Measurements from ENCODE around the gene SLA2. TPM values are rescaled to one million over a fixed set of nuclear protein-coding genes. Genes with fewer than 3 reads are reported as not detected.

The SLA2 gene
- total and polyA plus RNA-seq, 2 of the 4 experiments (the other 2 are of a cell fraction) = 0.03 TPM; not detected in 1

DNA sequence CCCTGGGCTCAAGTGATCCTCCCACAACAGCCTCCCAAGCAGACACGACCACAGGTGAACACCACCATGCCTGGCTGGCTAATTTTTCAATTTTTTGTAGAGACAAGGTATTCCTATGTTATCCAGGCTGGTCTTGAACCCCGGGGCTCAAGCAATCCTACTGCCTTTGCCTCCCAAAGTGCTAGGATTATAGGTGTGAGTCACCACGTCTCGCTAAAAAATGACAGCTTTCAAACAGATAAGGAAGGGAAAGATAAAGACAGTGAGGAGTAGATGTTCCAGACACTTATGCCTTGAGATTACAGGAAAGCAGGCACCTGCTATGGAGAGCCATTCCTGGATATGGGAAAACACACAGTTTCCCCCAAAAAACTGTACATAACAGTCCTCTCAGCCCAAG, 40.9 kb upstream of the SLA2 start:
- H3K4me2 ChIP-seq (ENCODE audit: low read depth, low read length) = no peak overlapping the region
- H3K27ac ChIP-seq (ENCODE audit: insufficient read depth, low read length) = no peak overlapping the region
- H3K79me1 ChIP-seq (ENCODE audit: low read depth in 1 of 2, low read length in 2 of 2) = no peaks in the 10 kb centered on the region
- no peak overlapping the region for H2BK120ac ChIP-seq (ENCODE audit: low read depth, low read length)
- H3K14ac ChIP-seq (replicated peaks; ENCODE audit: low read depth, low read length) = no peak overlapping the region
- no peak overlapping the region for H3K4me3 ChIP-seq (ENCODE audit: insufficient read depth, low read depth, low read length)
- BruUV-seq (replicated peaks) = no TSS peak
- no peaks in the 10 kb centered on the region for H3K9me1 ChIP-seq (ENCODE audit: insufficient read depth, low read length)
- H2BK15ac ChIP-seq (ENCODE audit: low read depth, low read length) = no peak overlapping the region
- no peak overlapping the region for H3K18ac ChIP-seq (ENCODE audit: low read depth, low read length)
- H4K91ac ChIP-seq (ENCODE audit: insufficient read depth, low read depth, low read length) = no peak overlapping the region
- in situ Hi-C loops (cut with MboI; ENCODE audit: low sequenced_read_pairs) (no loop called here), intact Hi-C loops (cut with micrococcal nuclease) (no loop called here), dilution Hi-C loops (cut with HindIII; ENCODE audit: low sequenced_read_pairs, unreplicated experiment) (no loop called here)
- no peak overlapping the region for H3K4ac ChIP-seq (ENCODE audit: low read depth, low read length)
- no peak overlapping the region for H2AK9ac ChIP-seq (replicated peaks; ENCODE audit: low read depth, low read length, poor library complexity)
- H2BK5ac ChIP-seq (ENCODE audit: low read depth, low read length, poor library complexity, severe bottlenecking) = no peak overlapping the region
- H3K27me3 ChIP-seq (ENCODE audit: control insufficient read depth, insufficient read depth, low read length) = no peaks in the 10 kb centered on the region
- H2BK20ac ChIP-seq (ENCODE audit: low read depth, low read length) = no peak overlapping the region
- no peak overlapping the region for H2AK5ac ChIP-seq (ENCODE audit: low read depth, low read length)
- CTCF ChIA-PET = no interaction called here
- ATAC-seq (ENCODE audit: low read depth) (no peak), DNase-seq (no peak)
- H4K8ac ChIP-seq (ENCODE audit: low read depth in 2 of 2, low read length in 2 of 2) = no peak overlapping the region
- H3K9ac ChIP-seq (ENCODE audit: low read depth, low read length) = no peak overlapping the region
- H4K20me1 ChIP-seq (ENCODE audit: insufficient read depth, low read length) = no peaks in the 10 kb centered on the region
- no peak overlapping the region for H3K56ac ChIP-seq (ENCODE audit: extremely low read depth, insufficient read depth, low read length)
- H2AFZ ChIP-seq (replicated peaks; ENCODE audit: low read length, poor library complexity) = no peak overlapping the region
- POLR2A ChIA-PET (ENCODE audit: unreplicated experiment) = no interaction called here
- no peak overlapping the region for H4K5ac ChIP-seq (ENCODE audit: low read depth, low read length)
- no peaks in the 10 kb centered on the region for H3K4me1 ChIP-seq (ENCODE audit: control insufficient read depth, insufficient read depth, low read length)
- no peak overlapping the region for H3K23ac ChIP-seq (ENCODE audit: low read depth, low read length)
- no CpG with 5 or more reads among the region's 4 CpGs for WGBS, 2 experiments (ENCODE audit: extremely low coverage in 2 of 2, insufficient read length in 1 of 2)
- H3K36me3 ChIP-seq (ENCODE audit: control insufficient read depth, insufficient read depth, low read length) = peaks cover 14% of the 10 kb centered on the region
- no peaks in the 10 kb centered on the region for H3K9me3 ChIP-seq (ENCODE audit: control insufficient read depth, insufficient read depth, low read length)
- no peak for TF ChIP-seq MAZ (IDR thresholded peaks at IDR 0.05; ENCODE audit: borderline replicate concordance, low read depth, low read length)
- no peak for TF ChIP-seq RFX5 (IDR thresholded peaks at IDR 0.05; ENCODE audit: low read depth, low read length)
- no peak for TF ChIP-seq BHLHE40 (IDR thresholded peaks at IDR 0.05; ENCODE audit: low read depth, low read length)
- TF ChIP-seq RAD21 (IDR thresholded peaks at IDR 0.05; ENCODE audit: low read length) = no peak
- TF ChIP-seq, protein P1, sequence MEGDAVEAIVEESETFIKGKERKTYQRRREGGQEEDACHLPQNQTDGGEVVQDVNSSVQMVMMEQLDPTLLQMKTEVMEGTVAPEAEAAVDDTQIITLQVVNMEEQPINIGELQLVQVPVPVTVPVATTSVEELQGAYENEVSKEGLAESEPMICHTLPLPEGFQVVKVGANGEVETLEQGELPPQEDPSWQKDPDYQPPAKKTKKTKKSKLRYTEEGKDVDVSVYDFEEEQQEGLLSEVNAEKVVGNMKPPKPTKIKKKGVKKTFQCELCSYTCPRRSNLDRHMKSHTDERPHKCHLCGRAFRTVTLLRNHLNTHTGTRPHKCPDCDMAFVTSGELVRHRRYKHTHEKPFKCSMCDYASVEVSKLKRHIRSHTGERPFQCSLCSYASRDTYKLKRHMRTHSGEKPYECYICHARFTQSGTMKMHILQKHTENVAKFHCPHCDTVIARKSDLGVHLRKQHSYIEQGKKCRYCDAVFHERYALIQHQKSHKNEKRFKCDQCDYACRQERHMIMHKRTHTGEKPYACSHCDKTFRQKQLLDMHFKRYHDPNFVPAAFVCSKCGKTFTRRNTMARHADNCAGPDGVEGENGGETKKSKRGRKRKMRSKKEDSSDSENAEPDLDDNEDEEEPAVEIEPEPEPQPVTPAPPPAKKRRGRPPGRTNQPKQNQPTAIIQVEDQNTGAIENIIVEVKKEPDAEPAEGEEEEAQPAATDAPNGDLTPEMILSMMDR (conservative IDR thresholded peaks at IDR 0.05; ENCODE audit: low read depth, low read length) = no peak
- TF ChIP-seq POLR2A (IDR thresholded peaks at IDR 0.05; ENCODE audit: low read depth, low read length) = no peak
- TF ChIP-seq MXI1 (IDR thresholded peaks at IDR 0.05; ENCODE audit: borderline replicate concordance, low read depth, low read length) = no peak
- no peak for TF ChIP-seq MAFK (IDR thresholded peaks at IDR 0.05; ENCODE audit: low read depth, low read length)
- TF ChIP-seq RCOR1 (IDR thresholded peaks at IDR 0.05; ENCODE audit: insufficient replicate concordance, low read length) = no peak
- TF ChIP-seq NFE2L2 (IDR thresholded peaks at IDR 0.05; ENCODE audit: low read depth, low read length) = no peak
- TF ChIP-seq USF2 (IDR thresholded peaks at IDR 0.05; ENCODE audit: low read depth, low read length) = no peak
- TF ChIP-seq CHD1 (IDR thresholded peaks at IDR 0.05; ENCODE audit: low read depth, low read length) = no peak
- no peak for TF ChIP-seq CEBPB (IDR thresholded peaks at IDR 0.05; ENCODE audit: low read depth, low read length)
- TF ChIP-seq ELK1 (IDR thresholded peaks at IDR 0.05; ENCODE audit: borderline replicate concordance, low read depth, low read length) = no peak
- no peak for TF ChIP-seq FOS (IDR thresholded peaks at IDR 0.05; ENCODE audit: low read depth, low read length)
- no peak for TF ChIP-seq SMC3 (IDR thresholded peaks at IDR 0.05; ENCODE audit: low read depth, low read length)

All from IMR-90 (cell line).